Muscle of leg (tissue), 11 donors: ENCODE results near the gene ZNF273. TPM values are rescaled to one million over a fixed set of nuclear protein-coding genes. Genes with fewer than 3 reads are reported as not detected.
"Not testable (repeated sequence)": the region's sequence is repeated elsewhere in the genome, so short reads cannot be mapped to it uniquely, and the experiment has no call there.

Experiments
- DNase-seq: peaks from one replicate; pipeline ENCODE4 v3.0.0; 2013
- H3K27ac ChIP-seq: one replicate; pipeline ENCODE4 v1.5.1; 2013; ENCODE audit warnings: mild to moderate bottlenecking, low read length, control low read depth
- H3K27me3 ChIP-seq: one replicate; pipeline ENCODE4 v1.6.1; 2013; ENCODE audit warnings: low read length; ENCODE audit not compliant: control insufficient read depth, insufficient read depth
- H3K36me3 ChIP-seq: one replicate; pipeline ENCODE4 v1.6.1; 2013; ENCODE audit warnings: low read length; ENCODE audit not compliant: control insufficient read depth, insufficient read depth
- H3K4me1 ChIP-seq: one replicate; pipeline ENCODE4 v1.6.1; 2013; ENCODE audit warnings: low read length; ENCODE audit not compliant: control insufficient read depth, insufficient read depth
- H3K4me3 ChIP-seq: one replicate; pipeline ENCODE4 v1.5.1; 2013; ENCODE audit warnings: low read length, control low read depth
- H3K9me3 ChIP-seq: replicated peaks from 2 replicates; pipeline ENCODE4 v1.6.1; 2013; ENCODE audit warnings: low read depth, low read length; ENCODE audit not compliant: control insufficient read depth
- WGBS: methylation state at CpG from one replicate; pipeline ENCODE4 v1.1.5; 2013; ENCODE audit warnings: missing lambda C conversion rate; ENCODE audit not compliant: insufficient coverage; 5-methylcytosine and 5-hydroxymethylcytosine counted together
- polyA plus RNA-seq, 8 donors: library from polyadenylated mRNA; unstranded; fragments of 120-200 nt; gene quantifications; one replicate each; pipeline versions ENCODE4 v1.2.1 to v1.2.3, GENCODE V29; 2013; ENCODE audit warnings: inconsistent platforms in 1 of 8, low replicate concordance in 1 of 8; ENCODE audit not compliant: insufficient read length in 8 of 8, insufficient read depth in 1 of 8
- total RNA-seq: library from RNA; stranded (reverse); fragments of 120-200 nt; gene quantifications from one replicate; pipeline ENCODE4 v1.2.4, GENCODE V29; 2013

ZNF273 gene
- total and polyA plus RNA-seq, 9 donors = 4.6 to 6.4 (median 5.2) TPM

- not testable (repeated sequence) for H3K4me3 ChIP-seq, H3K4me1 ChIP-seq, H3K27ac ChIP-seq, H3K36me3 ChIP-seq, H3K9me3 ChIP-seq, DNase-seq
- WGBS = 75% methylated on average over 2 of the region's 5 CpGs
- H3K27me3 ChIP-seq = peaks cover 29% of the 10 kb centered on the region
Observed at GRCh38 chr7:64944667-64945502, 41.8 kb downstream of the ZNF273 start.

GRCh38 chr7:64945503-64946175 lies 42.6 kb downstream of the ZNF273 start:
- peaks cover 8% of the 10 kb centered on the region for H3K4me1 ChIP-seq
- no peak overlapping the region for H3K27ac ChIP-seq
- H3K27me3 ChIP-seq = peaks cover 31% of the 10 kb centered on the region
- H3K4me3 ChIP-seq = no peak overlapping the region
- no peaks in the 10 kb centered on the region for H3K9me3 ChIP-seq
- 44% methylated on average over 2 of the region's 2 CpGs for WGBS
- H3K36me3 ChIP-seq = no peaks in the 10 kb centered on the region
- DNase-seq = no peak

GRCh38 chr7:64946772-64947171 lies 43.7 kb downstream of the ZNF273 start:
- no peak overlapping the region for H3K4me3 ChIP-seq
- no peaks in the 10 kb centered on the region for H3K36me3 ChIP-seq
- peaks cover 8% of the 10 kb centered on the region for H3K4me1 ChIP-seq
- WGBS = 42% methylated on average over 2 of the region's 5 CpGs
- no peak overlapping the region for H3K27ac ChIP-seq
- no peaks in the 10 kb centered on the region for H3K9me3 ChIP-seq
- peak; percentile 11 for DNase-seq
- H3K27me3 ChIP-seq = peaks cover 31% of the 10 kb centered on the region

GRCh38 chr7:64947252-64948000 lies 44.4 kb downstream of the ZNF273 start:
- Histone ChIP-seq H3K9me3 (no peaks in the 10 kb centered on the region), H3K36me3 (no peaks in the 10 kb centered on the region), H3K4me1 (peaks cover 8% of the 10 kb centered on the region), H3K4me3 (peak overlapping the region; percentile 27), H3K27ac (no peak overlapping the region), H3K27me3 (peaks cover 31% of the 10 kb centered on the region)
- under 1% methylated on average over 45 of the region's 59 CpGs for WGBS
- peak; percentile 6 for DNase-seq

- not testable (repeated sequence) for H3K4me3 ChIP-seq, H3K36me3 ChIP-seq, H3K9me3 ChIP-seq, H3K27ac ChIP-seq, DNase-seq, H3K4me1 ChIP-seq
- no CpG with 5 or more reads among the region's 1 CpG for WGBS
- H3K27me3 ChIP-seq = peaks cover 31% of the 10 kb centered on the region
Observed at GRCh38 chr7:64948774-64949173, 45.7 kb downstream of the ZNF273 start.

GRCh38 chr7:64950673-64951072 lies 47.6 kb downstream of the ZNF273 start:
- H3K4me1 ChIP-seq, DNase-seq, H3K4me3 ChIP-seq, H3K36me3 ChIP-seq, H3K9me3 ChIP-seq, H3K27ac ChIP-seq: not testable (repeated sequence)
- H3K27me3 ChIP-seq = peaks cover 25% of the 10 kb centered on the region
- 17% methylated on average over 1 of the region's 9 CpGs for WGBS

- Histone ChIP-seq H3K9me3 (no peaks in the 10 kb centered on the region), H3K4me1 (peaks cover 8% of the 10 kb centered on the region), H3K27ac (no peak overlapping the region), H3K27me3 (peaks cover 18% of the 10 kb centered on the region), H3K4me3 (no peak overlapping the region), H3K36me3 (no peaks in the 10 kb centered on the region)
- DNase-seq = peak; percentile 65
- no CpG with 5 or more reads among the region's 1 CpG for WGBS
Observed at GRCh38 chr7:64951250-64951848, 48.3 kb downstream of the ZNF273 start.

- Histone ChIP-seq H3K27me3 (no peaks in the 10 kb centered on the region), H3K4me1 (no peaks in the 10 kb centered on the region), H3K9me3 (peaks cover 3% of the 10 kb centered on the region), H3K27ac (no peak overlapping the region), H3K36me3 (no peaks in the 10 kb centered on the region), H3K4me3 (no peak overlapping the region)
- WGBS = 82% methylated on average over 3 of the region's 3 CpGs
- no peak for DNase-seq
Observed at GRCh38 chr7:64959072-64959747, 56.1 kb downstream of the ZNF273 start.

- no peak for DNase-seq
- H3K27ac ChIP-seq = no peak overlapping the region
- no peak overlapping the region for H3K4me3 ChIP-seq
- H3K9me3 ChIP-seq = no peaks in the 10 kb centered on the region
- no peaks in the 10 kb centered on the region for H3K27me3 ChIP-seq
- no peaks in the 10 kb centered on the region for H3K36me3 ChIP-seq
- H3K4me1 ChIP-seq = no peaks in the 10 kb centered on the region
Observed at GRCh38 chr7:64965594-64965993, 62.5 kb downstream of the ZNF273 start.
